HT-29 (cell line): Measurements from ENCODE around the gene DGCR2. TPM values are rescaled to one million over a fixed set of nuclear protein-coding genes. Genes with fewer than 3 reads are reported as not detected.
"Not testable (repeated sequence)": the region's sequence is repeated elsewhere in the genome, so short reads cannot be mapped to it uniquely, and the experiment has no call there.

Experiments
- DNase-seq: peaks from one replicate; pipeline ENCODE4 v3.0.0-alpha.2; 2015; ENCODE audit warnings: low spot score
- total RNA-seq: library from RNA; depleted of rRNA; stranded (reverse); fragments of >200 nt; shearing (Covaris generic); gene quantifications from 2 replicates; pipeline ENCODE4 v1.2.3, GENCODE V29; 2014

Gene DGCR2
- total RNA-seq, 1 experiment from 2014 or later = 114 TPM

DNA sequence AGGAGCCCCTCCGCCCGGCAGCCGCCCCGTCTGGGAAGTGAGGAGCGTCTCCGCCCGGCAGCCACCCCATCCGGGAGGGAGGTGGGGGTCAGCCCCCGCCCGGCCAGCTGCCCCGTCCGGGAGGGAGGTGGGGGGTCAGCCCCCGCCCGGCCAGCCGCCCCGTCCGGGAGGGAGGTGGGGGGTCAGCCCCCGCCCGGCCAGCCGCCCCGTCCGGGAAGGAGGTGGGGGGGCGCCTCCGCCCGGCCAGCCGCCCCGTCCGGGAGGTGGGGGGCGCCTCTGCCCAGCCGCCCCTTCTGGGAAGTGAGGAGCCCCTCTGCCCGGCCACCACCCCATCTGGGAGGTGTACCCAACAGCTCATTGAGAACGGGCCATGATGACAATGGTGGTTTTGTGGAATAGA is 37.6 kb downstream of the DGCR2 start:
- not testable (repeated sequence) for DNase-seq

DNA sequence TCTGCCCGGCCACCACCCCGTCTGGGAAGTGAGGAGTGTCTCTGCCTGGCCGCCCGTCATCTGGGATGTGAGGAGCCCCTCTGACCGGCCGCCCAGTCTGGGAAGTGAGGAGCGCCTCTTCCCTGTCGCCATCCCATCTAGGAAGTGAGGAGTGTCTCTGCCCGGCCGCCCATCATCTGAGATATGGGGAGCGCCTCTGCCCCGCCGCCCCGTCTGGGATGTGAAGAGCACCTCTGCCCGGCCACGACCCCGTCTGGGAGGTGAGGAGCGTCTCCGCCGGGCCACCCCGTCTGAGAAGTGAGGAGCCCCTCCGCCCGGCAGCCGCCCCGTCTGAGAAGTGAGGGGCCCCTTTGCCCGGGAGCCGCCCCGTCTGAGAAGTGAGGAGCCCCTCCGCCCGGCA is 38.1 kb downstream of the DGCR2 start:
- DNase-seq = not testable (repeated sequence)

GRCh38 chr22:19082793-19083192 is 39.4 kb downstream of the DGCR2 start:
- no peak for DNase-seq

GRCh38 chr22:19082101-19082500 is 40.1 kb downstream of the DGCR2 start:
- DNase-seq = no peak

- no peak for DNase-seq
Measured at GRCh38 chr22:19081351-19081750, 40.9 kb downstream of the DGCR2 start.

DNA sequence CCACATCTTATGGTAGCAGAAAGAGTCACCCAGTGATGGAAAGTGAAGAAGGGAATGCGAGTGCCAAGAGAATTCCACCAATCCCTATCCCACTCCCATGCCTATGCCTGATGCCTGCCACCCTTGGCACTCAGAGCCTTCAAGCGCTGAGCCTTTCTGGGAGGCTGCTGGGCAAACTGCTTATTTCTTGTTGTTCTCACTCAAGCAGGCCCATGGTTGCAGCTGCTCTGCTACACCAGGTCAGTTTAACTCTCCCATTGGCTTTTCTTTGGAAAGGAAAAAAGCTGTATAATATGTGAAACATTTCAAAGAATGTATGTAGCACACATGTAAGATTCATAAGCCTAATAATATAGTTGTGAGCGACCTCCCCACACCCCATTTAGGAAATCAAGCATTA is 41.4 kb downstream of the DGCR2 start:
- no peak for DNase-seq

- no peak for DNase-seq
Measured at GRCh38 chr22:19079691-19080090, 42.5 kb downstream of the DGCR2 start.

- no peak for DNase-seq
Measured at GRCh38 chr22:19075404-19075803, 46.8 kb downstream of the DGCR2 start.

DNA sequence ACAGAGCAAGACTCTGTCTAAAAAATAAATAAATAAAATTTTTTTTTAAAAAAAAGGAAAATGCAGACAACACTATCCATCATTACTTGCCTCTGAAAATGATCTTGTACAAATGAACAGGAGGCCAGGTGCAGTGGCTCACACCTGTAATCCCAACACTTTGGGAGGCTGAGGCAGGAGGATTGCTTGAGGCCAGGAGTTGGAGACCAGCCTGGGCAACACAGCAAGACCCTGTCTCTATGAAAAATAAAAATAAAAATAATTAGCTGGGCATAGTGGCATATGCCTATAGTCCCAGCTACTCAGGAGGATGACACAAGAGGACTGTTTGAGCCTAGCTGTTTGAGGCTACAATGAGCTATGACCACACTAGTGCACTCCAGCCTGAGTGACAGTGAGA is 49.4 kb downstream of the DGCR2 start:
- not testable (repeated sequence) for DNase-seq

- DNase-seq = no peak
Measured at GRCh38 chr22:19070397-19071169, 51.6 kb downstream of the DGCR2 start.

GRCh38 chr22:19069451-19069850 is 52.8 kb downstream of the DGCR2 start:
- DNase-seq = no peak

- no peak for DNase-seq
Measured at GRCh38 chr22:19068784-19069271, 53.4 kb downstream of the DGCR2 start.

DNA sequence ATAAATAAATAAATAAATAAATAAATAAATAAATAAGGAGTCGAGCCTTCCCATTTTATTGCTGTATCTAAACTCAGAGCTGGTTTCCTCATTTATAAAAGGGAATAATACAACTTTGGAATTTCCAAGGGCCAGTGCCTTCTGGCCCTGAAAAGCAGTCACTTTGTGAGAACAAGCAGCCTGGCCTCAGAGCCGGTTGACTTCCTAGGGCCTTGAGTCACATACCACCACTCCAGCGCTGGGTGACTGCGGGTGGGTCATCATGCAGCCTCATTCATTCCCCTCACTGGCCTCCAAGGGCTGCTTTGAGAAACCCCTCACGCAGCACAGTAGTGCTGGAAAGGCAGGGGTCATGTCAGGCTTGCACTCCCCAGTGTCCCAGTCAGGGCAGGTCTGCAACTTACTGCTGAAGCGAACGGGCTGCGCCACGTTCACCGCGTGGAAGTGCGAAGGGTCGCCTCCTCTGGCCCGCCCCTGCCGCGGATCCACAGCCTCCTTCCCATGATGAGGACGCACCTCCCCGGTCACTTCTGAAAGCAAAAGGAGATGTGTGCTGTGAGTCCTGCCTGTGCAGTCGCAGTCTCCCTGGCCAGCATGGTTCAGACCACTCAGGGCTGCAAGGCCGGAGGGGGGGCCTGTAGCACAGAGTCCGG is 54.4 kb downstream of the DGCR2 start:
- no peak for DNase-seq

DNA sequence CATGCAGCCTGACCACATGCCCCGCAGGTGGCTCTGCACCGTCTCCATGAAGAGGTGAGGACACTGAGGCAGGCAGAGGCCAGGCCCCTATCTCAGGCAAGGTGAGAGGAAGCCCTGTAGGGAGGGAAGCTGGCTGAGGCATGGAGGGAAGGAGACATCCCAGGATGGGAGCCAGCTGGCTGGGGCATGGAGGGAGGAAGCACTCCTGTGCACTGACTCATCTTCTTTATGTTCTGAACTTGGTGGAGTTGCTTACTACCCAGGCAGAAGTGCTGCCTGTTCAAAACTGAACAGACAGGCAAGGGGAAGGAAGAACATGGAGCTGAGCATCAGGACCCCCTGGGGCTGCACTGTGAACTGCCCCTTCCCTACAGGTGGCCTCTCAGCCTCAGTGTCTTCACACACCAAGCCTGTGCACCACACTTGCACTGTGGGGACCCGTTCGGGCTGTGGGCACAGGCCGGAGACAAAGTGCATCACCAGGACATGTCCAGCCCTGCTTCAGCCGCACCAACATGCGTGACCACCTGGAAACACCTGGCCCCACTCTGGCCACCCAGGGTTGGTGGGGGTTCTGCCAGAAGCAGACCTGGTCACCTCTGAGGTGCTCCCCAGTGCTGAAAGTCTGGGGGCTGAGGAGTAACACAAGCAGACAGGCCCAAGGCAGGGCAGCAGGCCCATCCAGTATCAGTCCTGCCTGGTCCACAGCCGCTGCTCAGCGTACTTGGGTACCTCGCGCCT is 55.5 kb downstream of the DGCR2 start:
- DNase-seq = no peak

- DNase-seq = no peak
Measured at GRCh38 chr22:19065929-19066328, 56.3 kb downstream of the DGCR2 start.

GRCh38 chr22:19065298-19065859 is 56.8 kb downstream of the DGCR2 start:
- no peak for DNase-seq

DNA sequence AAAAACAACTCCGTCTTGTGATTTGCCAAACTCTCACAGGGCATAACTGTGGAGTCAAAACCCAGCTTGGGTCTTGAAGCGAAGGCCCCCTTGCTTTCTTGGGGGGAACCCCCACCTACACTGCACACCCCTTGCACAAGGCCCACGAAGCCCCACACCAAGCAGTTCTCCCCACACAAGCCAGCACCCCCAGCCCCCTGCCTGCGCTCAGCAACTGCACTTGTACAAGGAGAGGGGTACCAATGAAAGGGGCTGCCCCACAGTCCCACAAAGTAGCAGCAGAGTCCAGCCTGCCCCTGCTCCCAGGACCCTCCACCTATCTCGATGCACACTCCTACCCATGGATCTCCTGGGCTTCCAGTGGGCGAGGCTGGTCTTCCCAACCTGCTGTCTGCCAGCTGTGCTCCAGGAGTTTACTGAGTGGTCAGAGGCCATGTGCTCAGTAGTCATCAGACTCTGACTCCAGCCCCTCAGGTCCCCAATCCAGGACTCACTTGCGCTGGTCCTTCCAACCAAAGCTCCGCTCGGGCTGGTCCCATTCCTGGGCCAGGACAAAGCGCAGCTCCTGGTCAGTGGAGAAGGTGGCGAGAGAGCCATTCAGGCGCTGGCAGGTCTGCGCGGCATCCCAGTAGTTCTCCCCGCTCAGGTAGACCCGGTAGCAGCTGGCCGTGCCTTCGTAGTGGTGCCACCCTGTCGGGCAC is 57.7 kb downstream of the DGCR2 start:
- no peak for DNase-seq

- no peak for DNase-seq
Measured at GRCh38 chr22:19063581-19064353, 58.4 kb downstream of the DGCR2 start.

GRCh38 chr22:19062943-19063308 is 59.3 kb downstream of the DGCR2 start:
- DNase-seq = no peak

GRCh38 chr22:19062139-19062942 is 59.9 kb downstream of the DGCR2 start:
- DNase-seq = no peak
